Measurements from ENCODE around the gene TBCD. TPM values are rescaled to one million over a fixed set of nuclear protein-coding genes. Genes with fewer than 3 reads are reported as not detected.

TBCD gene
- total RNA-seq, 2 experiments from 2014 or later, result 71.8 to 75.3 TPM

- H3K36me3 Mint-ChIP-seq (ENCODE audit: low read depth), result peaks cover 8% of the 10 kb centered on the region
- DNase-seq, result no peak
- no peak overlapping the region for H3K27ac Mint-ChIP-seq
- no peaks in the 10 kb centered on the region for H3K27me3 Mint-ChIP-seq (ENCODE audit: low read depth)
- CTCF ChIA-PET, result no interaction called here
- H3K9me3 Mint-ChIP-seq, result no peaks in the 10 kb centered on the region
- H3K4me3 Mint-ChIP-seq, result no peak overlapping the region
- H3K4me1 Mint-ChIP-seq (ENCODE audit: low read depth), result peaks cover 15% of the 10 kb centered on the region
- intact Hi-C loops (cut with micrococcal nuclease), result no loop called here
Observed at GRCh38 chr17:82854226-82854625, 102.4 kb downstream of the TBCD start.

DNA sequence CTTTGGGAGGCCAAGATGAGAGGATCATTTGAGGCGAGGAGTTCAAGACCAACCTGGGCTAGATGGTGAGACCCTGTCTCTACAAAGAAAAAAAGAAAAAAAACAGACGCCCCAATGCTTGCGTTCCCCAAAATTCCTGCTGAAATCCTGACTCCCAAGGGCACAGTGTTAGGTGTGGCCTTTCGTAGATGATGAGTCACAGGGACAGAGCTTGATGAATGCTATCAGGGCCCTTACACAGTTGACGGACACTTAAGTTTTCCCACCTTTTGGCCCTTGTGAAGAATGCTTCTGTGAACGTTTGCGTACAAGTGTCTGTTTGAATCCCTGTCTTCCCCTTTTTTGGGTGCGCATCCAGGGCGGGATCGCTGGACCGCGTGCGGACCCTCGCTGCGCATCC, 104.5 kb downstream of the TBCD start:
- no peak overlapping the region for H3K27ac Mint-ChIP-seq
- CTCF ChIA-PET, result no interaction called here
- no peak for DNase-seq
- no peaks in the 10 kb centered on the region for H3K9me3 Mint-ChIP-seq
- no peak overlapping the region for H3K4me3 Mint-ChIP-seq
- intact Hi-C loops (cut with micrococcal nuclease), result no loop called here
- peaks cover 31% of the 10 kb centered on the region for H3K4me1 Mint-ChIP-seq (ENCODE audit: low read depth)
- H3K36me3 Mint-ChIP-seq (ENCODE audit: low read depth), result peaks cover 7% of the 10 kb centered on the region
- H3K27me3 Mint-ChIP-seq (ENCODE audit: low read depth), result no peaks in the 10 kb centered on the region

GRCh38 chr17:82858376-82859126, 106.7 kb downstream of the TBCD start:
- peak overlapping the region; percentile 10 for H3K27ac Mint-ChIP-seq
- H3K9me3 Mint-ChIP-seq, result no peaks in the 10 kb centered on the region
- intact Hi-C loops (cut with micrococcal nuclease), result no loop called here
- peaks cover 7% of the 10 kb centered on the region for H3K36me3 Mint-ChIP-seq (ENCODE audit: low read depth)
- DNase-seq, result peak; percentile 45
- H3K27me3 Mint-ChIP-seq (ENCODE audit: low read depth), result no peaks in the 10 kb centered on the region
- peak overlapping the region; percentile 20 for H3K4me3 Mint-ChIP-seq
- CTCF ChIA-PET, result no interaction called here
- peaks cover 50% of the 10 kb centered on the region for H3K4me1 Mint-ChIP-seq (ENCODE audit: low read depth)

GRCh38 chr17:82859431-82860403, 107.9 kb downstream of the TBCD start:
- intact Hi-C loops (cut with micrococcal nuclease), result loop anchor here (5.0 to 10.0 kb wide), 2 partner anchors 188 to 365 kb away; no protein-coding TSS in a partner anchor
- H3K9me3 Mint-ChIP-seq, result no peaks in the 10 kb centered on the region

DNA sequence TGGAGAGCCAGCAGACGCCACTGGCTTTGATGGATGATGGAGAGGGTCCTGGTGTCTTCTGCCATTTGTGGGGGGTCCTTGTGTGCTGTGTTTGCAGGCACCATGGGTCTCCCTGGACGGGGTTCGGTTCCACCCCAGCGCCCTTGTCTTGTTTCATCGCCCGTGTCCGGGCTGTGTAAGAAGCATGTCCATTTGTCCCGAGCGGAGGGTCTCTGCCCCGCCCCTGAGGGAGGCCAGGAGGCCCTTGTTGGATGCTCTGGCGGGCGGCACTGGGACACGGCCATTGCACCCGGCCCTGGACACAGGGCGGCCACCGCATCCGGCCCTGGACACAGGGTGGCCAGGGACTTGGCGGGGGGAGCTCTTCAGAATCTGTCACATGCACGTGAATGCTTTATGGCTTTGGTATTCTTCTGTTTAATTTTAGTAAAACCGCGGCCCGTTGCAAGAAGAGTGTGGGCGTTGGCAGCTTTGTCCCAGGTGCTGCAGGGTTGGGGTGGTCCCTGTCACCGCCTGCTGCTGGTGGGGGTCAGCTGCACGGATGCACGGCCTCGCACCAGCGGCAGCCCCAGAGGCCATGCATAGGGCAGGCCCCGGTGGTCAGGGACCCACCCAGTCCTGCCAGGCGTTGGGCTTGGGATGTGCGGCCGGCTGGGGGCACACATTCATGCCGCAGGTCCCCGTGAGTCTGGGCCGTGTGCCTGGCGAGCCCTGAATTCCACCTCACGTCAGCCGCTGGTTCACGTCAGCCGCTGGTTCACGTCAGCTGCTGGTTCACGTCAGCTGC, 108.9 kb downstream of the TBCD start:
- H3K4me3 Mint-ChIP-seq, result peak overlapping the region; percentile 45
- DNase-seq, result no peak
- H3K27ac Mint-ChIP-seq, result no peak overlapping the region
- no peaks in the 10 kb centered on the region for H3K9me3 Mint-ChIP-seq
- peaks cover 2% of the 10 kb centered on the region for H3K36me3 Mint-ChIP-seq (ENCODE audit: low read depth)
- H3K27me3 Mint-ChIP-seq (ENCODE audit: low read depth), result no peaks in the 10 kb centered on the region
- intact Hi-C loops (cut with micrococcal nuclease), result loop anchor here (5.0 to 10.0 kb wide), 2 partner anchors 187 to 366 kb away; no protein-coding TSS in a partner anchor
- CTCF ChIA-PET, result interaction anchor here (0.6 kb wide), 1 partner anchor 13 kb away, joined by 3 read pairs; no protein-coding TSS in a partner anchor
- peaks cover 71% of the 10 kb centered on the region for H3K4me1 Mint-ChIP-seq (ENCODE audit: low read depth)

More at GRCh38 chr17:82859431-82860403, 107.9 kb downstream of the TBCD start:
- CTCF ChIA-PET, result no interaction called here
- peaks cover 2% of the 10 kb centered on the region for H3K36me3 Mint-ChIP-seq (ENCODE audit: low read depth)
- peak overlapping the region; percentile 45 for H3K4me3 Mint-ChIP-seq
- no peaks in the 10 kb centered on the region for H3K27me3 Mint-ChIP-seq (ENCODE audit: low read depth)
- peak overlapping the region; percentile 82 for H3K27ac Mint-ChIP-seq
- peaks cover 61% of the 10 kb centered on the region for H3K4me1 Mint-ChIP-seq (ENCODE audit: low read depth)
- peak; percentile 82 for DNase-seq

GRCh38 chr17:82861393-82861775, 109.5 kb downstream of the TBCD start:
- Mint-ChIP-seq H3K4me3 (no peak overlapping the region), H3K36me3 (ENCODE audit: low read depth) (peaks cover 2% of the 10 kb centered on the region), H3K27ac (no peak overlapping the region), H3K27me3 (ENCODE audit: low read depth) (no peaks in the 10 kb centered on the region), H3K4me1 (ENCODE audit: low read depth) (peaks cover 76% of the 10 kb centered on the region), H3K9me3 (no peaks in the 10 kb centered on the region)
- DNase-seq, result no peak
- CTCF ChIA-PET, result interaction anchor here (0.6 kb wide), 1 partner anchor 13 kb away, joined by 3 read pairs; no protein-coding TSS in a partner anchor
- intact Hi-C loops (cut with micrococcal nuclease), result loop anchor here (5.0 to 10.0 kb wide), 2 partner anchors 186 to 367 kb away; no protein-coding TSS in a partner anchor

DNA sequence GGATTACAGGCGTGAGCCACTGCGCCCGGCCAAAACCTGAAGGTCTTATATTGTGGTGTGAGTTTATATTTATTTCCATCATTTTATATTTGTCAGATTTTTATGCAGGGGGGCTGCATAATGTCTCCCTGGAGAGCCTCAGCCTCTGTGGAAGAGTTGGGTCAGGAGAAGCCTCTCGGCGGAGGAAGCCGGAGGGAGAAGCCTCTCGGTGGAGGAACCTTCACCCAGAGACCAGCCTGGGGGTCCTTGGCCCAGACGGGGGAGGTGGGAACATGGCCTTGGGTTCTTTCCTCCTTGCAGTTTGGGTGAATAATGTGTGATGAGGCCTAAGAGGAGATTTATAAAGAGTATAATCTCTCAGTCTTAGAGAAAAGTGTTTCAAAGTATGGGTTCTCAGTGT, 110.3 kb downstream of the TBCD start:
- intact Hi-C loops (cut with micrococcal nuclease), result loop anchor here (5.0 to 10.0 kb wide), 2 partner anchors 185 to 367 kb away; no protein-coding TSS in a partner anchor
- Mint-ChIP-seq H3K4me1 (ENCODE audit: low read depth) (peaks cover 79% of the 10 kb centered on the region), H3K36me3 (ENCODE audit: low read depth) (peaks cover 1% of the 10 kb centered on the region), H3K27me3 (ENCODE audit: low read depth) (no peaks in the 10 kb centered on the region), H3K27ac (no peak overlapping the region), H3K4me3 (no peak overlapping the region), H3K9me3 (no peaks in the 10 kb centered on the region)
- CTCF ChIA-PET, result no interaction called here
- DNase-seq, result no peak

GRCh38 chr17:82862737-82863382, 111.0 kb downstream of the TBCD start:
- intact Hi-C loops (cut with micrococcal nuclease), result loop anchor here (5.0 to 10.0 kb wide), 2 partner anchors 184 to 368 kb away; no protein-coding TSS in a partner anchor
- DNase-seq, result no peak
- peak overlapping the region; percentile 7 for H3K27ac Mint-ChIP-seq
- peaks cover 86% of the 10 kb centered on the region for H3K4me1 Mint-ChIP-seq (ENCODE audit: low read depth)
- CTCF ChIA-PET, result no interaction called here
- H3K9me3 Mint-ChIP-seq, result no peaks in the 10 kb centered on the region
- H3K4me3 Mint-ChIP-seq, result no peak overlapping the region
- H3K36me3 Mint-ChIP-seq (ENCODE audit: low read depth), result no peaks in the 10 kb centered on the region
- no peaks in the 10 kb centered on the region for H3K27me3 Mint-ChIP-seq (ENCODE audit: low read depth)

DNA sequence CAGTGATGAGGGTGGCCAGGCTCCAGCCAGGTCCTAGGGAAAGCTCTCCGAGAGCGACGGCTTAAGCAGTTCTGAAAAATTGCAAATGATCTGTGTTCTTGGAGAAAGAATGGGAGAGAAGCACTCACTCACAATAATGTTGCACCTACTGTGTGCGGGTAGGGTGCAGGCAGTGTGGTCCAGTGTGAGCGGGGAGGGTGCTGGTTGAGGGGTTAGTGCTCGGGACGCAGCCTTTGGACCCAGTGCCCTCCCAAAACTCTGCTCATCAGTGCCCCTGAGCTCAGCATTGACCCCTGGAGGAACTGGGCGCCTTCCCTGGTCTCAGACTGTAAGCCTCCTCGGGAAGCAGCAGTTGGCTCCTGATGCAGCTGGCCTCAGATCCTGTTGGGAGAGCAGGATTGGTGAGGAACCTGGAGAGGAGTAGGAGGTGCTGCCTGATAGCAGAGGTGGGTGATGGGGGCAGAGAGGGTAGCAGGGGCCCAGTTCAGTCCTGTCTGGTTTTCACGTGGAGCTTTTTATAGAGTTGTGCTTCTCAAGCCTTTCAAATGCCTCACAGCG, 111.6 kb downstream of the TBCD start:
- no peaks in the 10 kb centered on the region for H3K9me3 Mint-ChIP-seq
- peaks cover 81% of the 10 kb centered on the region for H3K4me1 Mint-ChIP-seq (ENCODE audit: low read depth)
- peak overlapping the region; percentile 57 for H3K4me3 Mint-ChIP-seq
- H3K36me3 Mint-ChIP-seq (ENCODE audit: low read depth), result no peaks in the 10 kb centered on the region
- intact Hi-C loops (cut with micrococcal nuclease), result loop anchor here (5.0 to 10.0 kb wide), 2 partner anchors 184 to 369 kb away; no protein-coding TSS in a partner anchor
- H3K27ac Mint-ChIP-seq, result peak overlapping the region; percentile 93
- CTCF ChIA-PET, result interaction anchor here (0.5 to 1.0 kb wide), 2 partner anchors 22 to 57 kb away, joined by 3 to 6 read pairs; no protein-coding TSS in a partner anchor
- no peak for DNase-seq
- H3K27me3 Mint-ChIP-seq (ENCODE audit: low read depth), result no peaks in the 10 kb centered on the region

DNA sequence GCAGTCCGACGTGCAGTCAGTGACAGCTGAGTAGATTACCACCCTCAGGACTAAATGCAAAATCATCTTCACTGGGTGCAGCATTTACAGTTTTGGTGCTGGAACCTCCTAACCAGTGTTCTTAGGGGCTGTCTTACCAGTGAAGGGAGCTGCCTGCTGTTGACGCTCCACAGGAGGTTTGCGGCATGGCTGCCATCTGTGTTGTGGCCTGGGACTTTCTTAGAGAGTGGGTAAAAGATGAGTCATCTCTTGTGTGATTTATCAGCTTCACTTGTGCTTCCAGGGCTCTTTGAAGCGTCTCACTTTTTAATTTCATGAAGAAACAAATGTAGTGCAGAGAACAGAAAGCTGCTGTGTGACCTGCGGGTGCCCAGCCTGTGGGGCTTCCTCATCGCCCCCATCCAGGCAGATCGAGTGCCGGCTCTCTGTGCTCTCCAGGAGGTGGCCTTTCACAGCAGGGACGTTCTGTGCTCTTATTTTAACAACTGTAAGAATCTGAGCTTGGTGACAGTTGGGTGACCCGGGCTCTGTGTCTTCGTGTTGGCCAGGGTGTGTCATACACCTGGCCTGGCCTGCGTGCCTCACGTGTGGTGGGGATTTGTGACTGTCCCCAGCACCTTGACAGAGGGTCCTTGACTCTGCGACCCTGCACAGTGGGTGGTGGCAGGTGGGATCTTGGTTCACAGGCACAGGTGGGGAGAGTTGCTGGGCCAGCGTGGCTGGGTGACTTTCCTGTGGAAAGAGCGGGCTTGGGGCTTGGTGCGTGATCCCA, 112.3 kb downstream of the TBCD start:
- Mint-ChIP-seq H3K27me3 (ENCODE audit: low read depth) (no peaks in the 10 kb centered on the region), H3K4me1 (ENCODE audit: low read depth) (peaks cover 75% of the 10 kb centered on the region), H3K9me3 (no peaks in the 10 kb centered on the region), H3K36me3 (ENCODE audit: low read depth) (no peaks in the 10 kb centered on the region), H3K27ac (peak overlapping the region; percentile 93), H3K4me3 (peak overlapping the region; percentile 57)
- CTCF ChIA-PET, result interaction anchor here (0.5 to 1.0 kb wide), 2 partner anchors 21 to 56 kb away, joined by 3 to 6 read pairs; no protein-coding TSS in a partner anchor
- peak; percentile 95 for DNase-seq
- intact Hi-C loops (cut with micrococcal nuclease), result loop anchor here (1.0 to 10.0 kb wide), 5 partner anchors 13 to 369 kb away; no protein-coding TSS in a partner anchor
